Adipose tissue (tissue), 3 donors: ENCODE results near the gene PRDM5. TPM values are rescaled to one million over a fixed set of nuclear protein-coding genes. Genes with fewer than 3 reads are reported as not detected.
"Not testable (repeated sequence)": the region's sequence is repeated elsewhere in the genome, so short reads cannot be mapped to it uniquely, and the experiment has no call there.

Experiments
- H3K27ac ChIP-seq: one replicate; pipeline ENCODE4 v1.5.1; 2013; ENCODE audit warnings: low read depth, low read length
- WGBS, 3 donors: extraction: QIAGEN DNeasy Blood & Tissue Kit; methylation state at CpG; one replicate each; pipeline ENCODE4 v1.1.7; 2013; 5-methylcytosine and 5-hydroxymethylcytosine counted together
- polyA plus RNA-seq, 3 donors: library from polyadenylated mRNA; stranded (reverse); fragments of 200-250 nt; gene quantifications; one replicate each; pipeline ENCODE4 v1.2.3, GENCODE V29; 2013
- donor health status: healthy with polysubstance abuse.
- donor health status: Bipolar disorder and iron deficiency.
- donor health status: healthy.

PRDM5 gene
- polyA plus RNA-seq, 3 donors, result 2.0 to 5.1 (median 3.0) TPM

GRCh38 chr4:120801137-120801758, 121.3 kb downstream of the PRDM5 start:
- WGBS, 3 donors, result 52 to 62% (median 61%) methylated on average over 5 of the region's 5 CpGs
- no peak overlapping the region for H3K27ac ChIP-seq

GRCh38 chr4:120798570-120798969, 124.0 kb downstream of the PRDM5 start:
- 88 to 91% (median 91%) methylated on average over 3 of the region's 3 CpGs for WGBS, 3 donors
- H3K27ac ChIP-seq, result no peak overlapping the region

GRCh38 chr4:120796271-120796670, 126.3 kb downstream of the PRDM5 start:
- WGBS, 3 donors, result 75 to 91% (median 78%) methylated on average over 3 of the region's 3 CpGs
- no peak overlapping the region for H3K27ac ChIP-seq

- 37 to 96% (median 92%) methylated on average over 2 of the region's 2 CpGs for WGBS, 3 donors
- H3K27ac ChIP-seq, result no peak overlapping the region
These were observed 137.3 kb downstream of the PRDM5 start for GRCh38 chr4:120785202-120785601.

GRCh38 chr4:120777459-120777858, 145.1 kb downstream of the PRDM5 start:
- no peak overlapping the region for H3K27ac ChIP-seq

- no peak overlapping the region for H3K27ac ChIP-seq
These were observed 147.1 kb downstream of the PRDM5 start for GRCh38 chr4:120775431-120775830.

- WGBS, 3 donors, result 43 to 78% (median 51%) methylated on average over 1 of the region's 1 CpG
- no peak overlapping the region for H3K27ac ChIP-seq
These were observed 148.9 kb downstream of the PRDM5 start for GRCh38 chr4:120773641-120774040.

GRCh38 chr4:120771907-120772306, 150.6 kb downstream of the PRDM5 start:
- 67 to 98% (median 89%) methylated on average over 2 of the region's 2 CpGs for WGBS, 3 donors

GRCh38 chr4:120770897-120771296, 151.6 kb downstream of the PRDM5 start:
- no peak overlapping the region for H3K27ac ChIP-seq
- WGBS, 3 donors, result 93 to 98% (median 97%) methylated on average over 1 of the region's 1 CpG

More at GRCh38 chr4:120771907-120772306, 150.6 kb downstream of the PRDM5 start:
- H3K27ac ChIP-seq, result no peak overlapping the region

- no peak overlapping the region for H3K27ac ChIP-seq
- 24 to 63% (median 56%) methylated on average over 4 of the region's 4 CpGs for WGBS, 3 donors
These were observed 153.3 kb downstream of the PRDM5 start for GRCh38 chr4:120769227-120769626.

- H3K27ac ChIP-seq, result no peak overlapping the region
- WGBS, 3 donors, result 83 to 95% (median 83%) methylated on average over 4 of the region's 4 CpGs
These were observed 157.3 kb downstream of the PRDM5 start for GRCh38 chr4:120765260-120765680.

- no peak overlapping the region for H3K27ac ChIP-seq
- 75 to 85% (median 81%) methylated on average over 3 of the region's 3 CpGs for WGBS, 3 donors
These were observed 158.9 kb downstream of the PRDM5 start for GRCh38 chr4:120763650-120764049.

GRCh38 chr4:120761070-120761469, 161.5 kb downstream of the PRDM5 start:
- WGBS, 3 donors, result 80 to 97% (median 86%) methylated on average over 2 of the region's 2 CpGs
- H3K27ac ChIP-seq, result no peak overlapping the region

GRCh38 chr4:120760047-120760446, 162.5 kb downstream of the PRDM5 start:
- 85 to 94% (median 90%) methylated on average over 2 of the region's 2 CpGs for whole genome bisulfite sequencing, 3 donors

GRCh38 chr4:120755864-120756263, 166.7 kb downstream of the PRDM5 start:
- no peak overlapping the region for H3K27ac ChIP-seq
- WGBS, 3 donors, result 86 to 90% (median 86%) methylated on average over 1 of the region's 1 CpG

More at GRCh38 chr4:120760047-120760446, 162.5 kb downstream of the PRDM5 start:
- no peak overlapping the region for H3K27ac ChIP-seq

- H3K27ac ChIP-seq, result no peak overlapping the region
- 83 to 90% (median 89%) methylated on average over 4 of the region's 4 CpGs for WGBS, 3 donors
These were observed 167.9 kb downstream of the PRDM5 start for GRCh38 chr4:120754590-120754989.

GRCh38 chr4:120753854-120754253, 168.7 kb downstream of the PRDM5 start:
- 74 to 81% (median 77%) methylated on average over 1 of the region's 1 CpG for WGBS, 3 donors
- no peak overlapping the region for H3K27ac ChIP-seq

GRCh38 chr4:120750152-120750525, 172.4 kb downstream of the PRDM5 start:
- no peak overlapping the region for H3K27ac ChIP-seq
- WGBS, 3 donors, result 94 to 97% (median 96%) methylated on average over 5 of the region's 5 CpGs

- WGBS, 3 donors, result 74 to 87% (median 84%) methylated on average over 6 of the region's 6 CpGs
These were observed 172.9 kb downstream of the PRDM5 start for GRCh38 chr4:120749445-120750151.

GRCh38 chr4:120741636-120742035, 180.9 kb downstream of the PRDM5 start:
- 86 to 91% (median 89%) methylated on average over 9 of the region's 9 CpGs for WGBS, 3 donors
- H3K27ac ChIP-seq, result not testable (repeated sequence)

More at GRCh38 chr4:120749445-120750151, 172.9 kb downstream of the PRDM5 start:
- no peak overlapping the region for H3K27ac ChIP-seq
